ENCODE measurements around the gene CCKAR.

The CCKAR gene

GRCh38 chr4:26457412-26457811, 32.9 kb downstream of the CCKAR start:
- DNase-seq = no peak

- DNase-seq = no peak
Observed at GRCh38 chr4:26455571-26455970, 34.7 kb downstream of the CCKAR start.

GRCh38 chr4:26454961-26455360, 35.3 kb downstream of the CCKAR start:
- DNase-seq = no peak

GRCh38 chr4:26452565-26453531, 37.4 kb downstream of the CCKAR start:
- no peak for DNase-seq

- no peak for DNase-seq
Observed at GRCh38 chr4:26451597-26451996, 38.7 kb downstream of the CCKAR start.

- no peak for DNase-seq
Observed at GRCh38 chr4:26450418-26450817, 39.9 kb downstream of the CCKAR start.

GRCh38 chr4:26447378-26447777, 42.9 kb downstream of the CCKAR start:
- DNase-seq = no peak

GRCh38 chr4:26441771-26442170, 48.5 kb downstream of the CCKAR start:
- no peak for DNase-seq

- DNase-seq = no peak
Observed at GRCh38 chr4:26441102-26441501, 49.2 kb downstream of the CCKAR start.

GRCh38 chr4:26434030-26434639, 56.1 kb downstream of the CCKAR start:
- no peak for DNase-seq

GRCh38 chr4:26433556-26433955, 56.7 kb downstream of the CCKAR start:
- DNase-seq = no peak

GRCh38 chr4:26432419-26432818, 57.9 kb downstream of the CCKAR start:
- no peak for DNase-seq

GRCh38 chr4:26431461-26432180, 58.7 kb downstream of the CCKAR start:
- DNase-seq = no peak
